Erythroblast (primary cell): Measurements from ENCODE around the gene CEP170.

Source experiments
- GATA1 ChIP-seq: IDR thresholded peaks from 2 replicates; pipeline ENCODE4 v1.6.1; 2011; ENCODE audit warnings: low read depth, mild to moderate bottlenecking, control low read depth, low read length, moderate library complexity
- POLR2A ChIP-seq: IDR thresholded peaks from 2 replicates; pipeline ENCODE4 v1.6.1; 2011; ENCODE audit warnings: mild to moderate bottlenecking, low read length

DNA sequence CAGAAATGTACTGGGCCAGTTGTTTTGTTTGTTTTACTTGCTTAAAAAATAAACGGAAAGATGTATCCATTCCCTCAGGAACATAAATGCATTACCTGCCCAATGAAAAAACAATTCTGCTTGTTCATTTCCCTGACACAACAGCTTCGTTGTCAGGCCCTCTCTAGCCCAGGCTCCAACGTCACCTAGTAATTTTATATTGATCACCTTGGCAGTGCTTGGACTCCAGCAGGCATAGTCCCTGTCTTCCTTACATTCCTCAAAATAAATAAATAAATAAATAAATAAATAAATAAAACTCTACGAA lies 1.2 kb downstream of the CEP170 start:
- TF ChIP-seq POLR2A (no peak), GATA1 (no peak)
